Gastrocnemius medialis (tissue), 4 donors: ENCODE measurements around the gene PATJ. TPM values are rescaled to one million over a fixed set of nuclear protein-coding genes. Genes with fewer than 3 reads are reported as not detected.

Source experiments
- ATAC-seq, 2 donors: fragments of 150-250 bp; one replicate each; pipeline ENCODE4 v1.9.1; 2016
- DNase-seq, 2 donors: peaks; one replicate each; pipeline ENCODE4 v3.0.0-alpha.2; 2019
- H3K27ac ChIP-seq, 4 donors: fragments of 200-600 bp; sonication (generic); 1 replicate in 1 of 4; 2 replicates in 3 of 4; pipeline ENCODE4 v1.5.1; 2016 to 2018; ENCODE audit warnings: mild to moderate bottlenecking in 2 of 4, moderate library complexity in 1 of 4
- H3K27me3 ChIP-seq, 3 donors: fragments of 200-600 bp; sonication (generic) in 2 of 3; 1 replicate in 1 of 3; 2 replicates in 2 of 3; pipeline versions ENCODE4 v1.5.1 to v1.6.0; 2016 to 2019; ENCODE audit warnings: mild to moderate bottlenecking in 1 of 3, moderate library complexity in 1 of 3
- H3K36me3 ChIP-seq, 2 donors: fragments of 200-600 bp; sonication (generic) in 1 of 2; one replicate each; pipeline ENCODE4 v1.5.1; 2017 to 2018
- H3K4me1 ChIP-seq, 2 donors: fragments of 200-600 bp; sonication (generic) in 1 of 2; one replicate each; pipeline ENCODE4 v1.5.1; 2016 to 2017; ENCODE audit warnings: mild to moderate bottlenecking in 2 of 2
- H3K4me3 ChIP-seq, 4 donors: fragments of 200-600 bp; sonication (generic) in 3 of 4; 1 replicate in 1 of 4; 2 replicates in 3 of 4; pipeline ENCODE4 v1.5.1; 2016 to 2019; ENCODE audit warnings: mild to moderate bottlenecking in 2 of 4
- H3K9me3 ChIP-seq, 3 donors: fragments of 200-600 bp; sonication (generic) in 2 of 3; 1 replicate in 1 of 3; 2 replicates in 2 of 3; pipeline ENCODE4 v1.5.1; 2016 to 2019
- CTCF ChIP-seq, 5 experiments: fragments of 450-650 bp in 3 of 5; fragments of 200-600 bp in 2 of 5; sonication (generic) in 2 of 5; IDR thresholded peaks in 4 of 5; conservative IDR thresholded peaks in 1 of 5; 1 replicate in 4 of 5; 2 replicates in 1 of 5; pipeline ENCODE4 v1.5.1; 2016 to 2019; ENCODE audit warnings: antibody characterized with exemption in 5 of 5, mild to moderate bottlenecking in 3 of 5, moderate library complexity in 3 of 5
- POLR2A ChIP-seq, 2 donors: fragments of 450-650 bp; IDR thresholded peaks; one replicate each; pipeline ENCODE4 v1.6.1; 2017; ENCODE audit warnings: antibody characterized with exemption in 2 of 2, mild to moderate bottlenecking in 2 of 2, moderate library complexity in 2 of 2
- in situ Hi-C, 4 donors: fragments of 200-750 bp; cut with MboI; loops; one replicate each; pipeline versions ENCODE4 v1.15.0 to v1.8.0; 2017; ENCODE audit warnings: low sequenced_read_pairs in 4 of 4
- intact Hi-C: fragments of 100-400 bp; cut with DNase I; formaldehyde crosslinking; loops from one replicate; pipeline ENCODE4 v1.15.1; 2023; ENCODE audit warnings: low total_unique reads
- total RNA-seq, 4 donors: library from RNA; depleted of rRNA; stranded (reverse); fragments of >200 nt; gene quantifications; one replicate each; pipeline versions ENCODE4 v1.1.0 to v1.2.3, GENCODE V29; 2016

The PATJ gene
- total RNA-seq, 4 donors from 2014 or later = 19.3 to 44.8 (median 26.0) TPM

GRCh38 chr1:62090016-62090415, 347.7 kb downstream of the PATJ start:
- Histone ChIP-seq H3K4me1 (no peaks in the 10 kb centered on the region), H3K4me3 (no peak overlapping the region), H3K9me3 (no peaks in the 10 kb centered on the region), H3K27ac (no peak overlapping the region), H3K36me3 (no peaks in the 10 kb centered on the region), H3K27me3 (no peaks in the 10 kb centered on the region)
- DNase-seq = no peak
- intact Hi-C loops (no loop called here), in situ Hi-C loops (no loop called here)
- no peak for ATAC-seq
- TF ChIP-seq POLR2A (IDR thresholded peaks at IDR 0.05) (no peak), CTCF (IDR thresholded peaks at IDR 0.05 in 4 of 5, conservative IDR thresholded peaks at IDR 0.05 in 1 of 5) (no peak)

DNA sequence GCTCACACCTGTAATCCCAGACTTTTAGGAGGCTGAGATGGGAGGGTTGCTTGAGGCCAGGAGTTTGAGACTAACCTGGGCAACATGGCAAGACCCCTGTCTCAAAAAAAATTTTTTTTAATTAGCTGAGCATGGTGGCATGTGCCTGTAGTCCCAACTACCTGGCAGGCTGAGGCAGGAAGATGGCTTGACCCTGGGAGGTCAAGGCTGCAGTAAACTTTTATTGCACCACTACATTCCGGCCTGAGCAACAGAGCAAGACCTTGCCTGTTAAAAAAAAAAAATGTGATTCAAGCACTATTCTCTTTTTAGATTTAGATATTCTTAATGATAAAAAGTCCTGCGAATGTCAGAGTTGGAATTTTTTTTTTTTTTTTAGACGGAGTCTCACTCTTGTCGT, 349.8 kb downstream of the PATJ start:
- in situ Hi-C loops (no loop called here), intact Hi-C loops (no loop called here)

GRCh38 chr1:62093261-62093660, 351.0 kb downstream of the PATJ start:
- Histone ChIP-seq H3K27ac (no peak overlapping the region), H3K27me3 (no peaks in the 10 kb centered on the region), H3K36me3 (no peaks in the 10 kb centered on the region), H3K4me3 (no peak overlapping the region), H3K9me3 (no peaks in the 10 kb centered on the region), H3K4me1 (no peaks in the 10 kb centered on the region)
- in situ Hi-C loops (no loop called here), intact Hi-C loops (no loop called here)
- DNase-seq (no peak), ATAC-seq (no peak)
- TF ChIP-seq POLR2A (IDR thresholded peaks at IDR 0.05) (no peak), CTCF (IDR thresholded peaks at IDR 0.05 in 4 of 5, conservative IDR thresholded peaks at IDR 0.05 in 1 of 5) (no peak)

More for the DNA sequence above, 349.8 kb downstream of the PATJ start:
- TF ChIP-seq POLR2A (IDR thresholded peaks at IDR 0.05) (no peak), CTCF (IDR thresholded peaks at IDR 0.05 in 4 of 5, conservative IDR thresholded peaks at IDR 0.05 in 1 of 5) (no peak)
- ATAC-seq = no peak
- H3K27me3 ChIP-seq = no peaks in the 10 kb centered on the region
- DNase-seq = no peak
- H3K27ac ChIP-seq = no peak overlapping the region
- H3K9me3 ChIP-seq = no peaks in the 10 kb centered on the region
- no peaks in the 10 kb centered on the region for H3K4me1 ChIP-seq
- H3K4me3 ChIP-seq = no peak overlapping the region
- no peaks in the 10 kb centered on the region for H3K36me3 ChIP-seq

DNA sequence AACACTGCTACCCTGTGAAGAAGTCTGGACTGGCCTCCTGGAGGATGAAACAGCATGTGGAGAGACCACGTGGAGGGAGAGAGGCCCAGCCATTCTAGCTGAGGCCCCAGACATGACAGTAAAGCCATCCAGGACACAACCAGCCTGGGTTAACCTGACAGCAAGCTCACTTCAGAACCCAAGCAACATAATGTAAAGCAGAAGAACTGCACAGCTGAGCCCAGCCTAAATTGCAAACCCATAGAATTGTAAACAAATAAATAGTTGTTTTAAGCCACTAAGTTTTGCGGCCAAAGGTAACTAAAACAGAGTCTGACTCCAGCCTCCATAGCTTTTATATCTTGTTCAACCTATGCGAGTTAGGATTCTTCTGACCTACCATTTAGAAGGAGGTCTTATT, 355.2 kb downstream of the PATJ start:
- ATAC-seq (no peak), DNase-seq (no peak)
- Histone ChIP-seq H3K36me3 (peaks cover 0 to 4% of the 10 kb centered on the region in 2 donors), H3K4me1 (no peaks in the 10 kb centered on the region), H3K27me3 (no peaks in the 10 kb centered on the region), H3K9me3 (no peaks in the 10 kb centered on the region), H3K27ac (no peak overlapping the region), H3K4me3 (no peak overlapping the region)
- in situ Hi-C loops (no loop called here), intact Hi-C loops (no loop called here)
- TF ChIP-seq POLR2A (IDR thresholded peaks at IDR 0.05) (no peak), CTCF (IDR thresholded peaks at IDR 0.05 in 4 of 5, conservative IDR thresholded peaks at IDR 0.05 in 1 of 5) (no peak)

DNA sequence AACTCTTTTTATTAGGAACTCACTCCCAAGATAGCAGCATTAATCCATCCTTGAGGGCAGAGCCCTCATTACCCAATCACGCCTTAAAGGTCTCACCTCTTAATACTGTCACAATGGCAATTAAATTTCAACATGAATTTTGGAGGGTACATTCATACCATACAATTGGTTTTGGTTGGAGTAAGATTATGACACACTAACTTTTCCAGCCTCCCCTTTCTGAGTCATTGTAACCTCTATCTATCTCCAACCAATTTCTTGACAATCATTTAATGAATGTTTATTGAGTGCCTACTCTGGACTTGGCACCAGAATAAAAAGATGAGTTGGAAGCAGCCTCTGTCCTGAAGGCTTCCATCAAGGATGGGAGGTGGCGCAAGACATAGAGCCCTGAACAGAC, 358.2 kb downstream of the PATJ start:
- Histone ChIP-seq H3K27ac (no peak overlapping the region), H3K9me3 (no peaks in the 10 kb centered on the region), H3K27me3 (no peaks in the 10 kb centered on the region), H3K36me3 (peaks cover 0 to 4% of the 10 kb centered on the region in 2 donors), H3K4me1 (no peaks in the 10 kb centered on the region), H3K4me3 (no peak overlapping the region)
- ATAC-seq (no peak), DNase-seq (no peak)
- in situ Hi-C loops (no loop called here), intact Hi-C loops (no loop called here)
- TF ChIP-seq POLR2A (IDR thresholded peaks at IDR 0.05) = no peak
- no peak for TF ChIP-seq CTCF (IDR thresholded peaks at IDR 0.05 in 4 of 5, conservative IDR thresholded peaks at IDR 0.05 in 1 of 5)
